Psoas muscle (tissue), 8 donors: ENCODE results near the gene HTR2B. TPM values are rescaled to one million over a fixed set of nuclear protein-coding genes. Genes with fewer than 3 reads are reported as not detected.

Experiments
- ATAC-seq, 4 donors: fragments of 200-7000 bp; cut with Tn5 transposase; one replicate each; pipeline ENCODE4 v1.9.1; 2020; ENCODE audit warnings: moderate library complexity in 3 of 4, mild to moderate bottlenecking in 2 of 4
- DNase-seq, 2 donors: peaks; one replicate each; pipeline ENCODE4 v3.0.0-alpha.2; 2020
- H3K27ac ChIP-seq: fragments of 200-600 bp; one replicate; pipeline ENCODE4 v1.8.0; 2022
- H3K27me3 ChIP-seq, 3 donors: fragments of 200-600 bp in 1 of 3; one replicate each; pipeline versions ENCODE4 v1.6.1 to v1.8.0; 2013 to 2022; ENCODE audit warnings: low read length in 2 of 3, mild to moderate bottlenecking in 2 of 3, moderate library complexity in 1 of 3; ENCODE audit not compliant: insufficient read depth in 3 of 3
- H3K36me3 ChIP-seq, 2 donors: fragments of 200-600 bp in 1 of 2; one replicate each; pipeline versions ENCODE4 v1.6.1 to v1.8.0; 2013 to 2022; ENCODE audit warnings: low read depth in 1 of 2, mild to moderate bottlenecking in 1 of 2, moderate library complexity in 1 of 2; ENCODE audit not compliant: insufficient read depth in 1 of 2
- H3K4me1 ChIP-seq: fragments of 200-600 bp; one replicate; pipeline ENCODE4 v1.8.0; 2022
- H3K4me3 ChIP-seq: fragments of 200-600 bp; one replicate; pipeline ENCODE4 v1.8.0; 2022; ENCODE audit warnings: mild to moderate bottlenecking
- H3K9me3 ChIP-seq: fragments of 200-600 bp; one replicate; pipeline ENCODE4 v1.8.0; 2022
- CTCF ChIP-seq: fragments of 200-600 bp; IDR thresholded peaks from one replicate; pipeline ENCODE4 v1.8.0; 2022; ENCODE audit warnings: antibody characterized with exemption
- WGBS, 3 donors: extraction: QIAGEN DNeasy Blood & Tissue Kit; methylation state at CpG; one replicate each; pipeline versions ENCODE4 v1.1.6 to v1.1.7; 2013; 5-methylcytosine and 5-hydroxymethylcytosine counted together
- intact Hi-C, 2 donors: fragments of 100-400 bp; cut with DNase I; formaldehyde crosslinking; loops; one replicate each; pipeline versions ENCODE4 v1.11.0 to v1.14.2; 2022
- polyA plus RNA-seq, 3 donors: library from polyadenylated mRNA; stranded (reverse); fragments of 200-250 nt; gene quantifications; one replicate each; pipeline ENCODE4 v1.2.3, GENCODE V29; 2013
- total RNA-seq, 4 donors: library from RNA; stranded (reverse); fragmentation: NEBNext Ultra II Directional in 2 of 4; extraction: Animal tissue kit (Norgen Biotek cat#: 25700) in 2 of 4; gene quantifications; one replicate each; pipeline versions ENCODE4 v1.2.1 to v1.2.4, GENCODE V29; 2021 to 2023
- donor health status: healthy with polysubstance abuse.
- donor health status: DM: no; HTN: no; CAD: no; lungs with moderate emphysema.
- donor health status: Bipolar disorder and iron deficiency.
- donor health status: healthy.
- donor health status: DM: yes; HTN: yes; CAD: no.
- donor health status: DM: no; HTN: no; CAD: no.
- donor health status: DM: no; HTN: no; CAD: no.
- donor health status: DM: yes; HTN: yes; CAD: no.

HTR2B gene
- total and polyA plus RNA-seq, 7 donors = 0.08 to 0.54 (median 0.17) TPM; not detected in 2

DNA sequence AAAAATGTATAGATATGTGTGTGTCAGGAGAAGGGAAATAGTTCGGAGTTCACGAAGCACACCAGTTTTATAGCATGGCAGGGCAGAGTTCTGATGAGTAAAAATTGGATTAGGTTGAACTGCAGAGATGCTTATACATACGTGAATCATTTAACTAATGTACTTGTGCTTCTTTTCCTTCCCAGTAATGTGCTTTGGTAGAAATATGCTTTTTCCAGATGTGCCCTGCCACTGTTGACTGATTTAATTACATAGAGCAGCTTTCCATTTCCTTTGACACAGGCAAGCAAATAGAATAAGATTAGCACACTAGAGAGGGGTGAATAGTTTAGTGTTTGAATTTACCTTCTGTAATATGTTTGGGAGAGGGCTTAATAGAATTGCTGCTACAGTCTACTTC is 44.6 kb upstream of the HTR2B start:
- Histone ChIP-seq H3K9me3 (no peaks in the 10 kb centered on the region), H3K36me3 (peaks cover 17 to 94% of the 10 kb centered on the region in 2 donors), H3K27me3 (no peaks in the 10 kb centered on the region), H3K27ac (no peak overlapping the region), H3K4me1 (no peaks in the 10 kb centered on the region), H3K4me3 (no peak overlapping the region)
- DNase-seq (no peak), ATAC-seq (no peak)
- WGBS, 3 donors = 53 to 65% (median 65%) methylated on average over 3 of the region's 3 CpGs
- intact Hi-C loops = no loop called here
- TF ChIP-seq CTCF = no peak

GRCh38 chr2:231168460-231169139 is 43.8 kb upstream of the HTR2B start:
- WGBS, 3 donors = 81 to 85% (median 83%) methylated on average over 4 of the region's 4 CpGs
- Histone ChIP-seq H3K27ac (no peak overlapping the region), H3K36me3 (peaks cover 17 to 96% of the 10 kb centered on the region in 2 donors)

DNA sequence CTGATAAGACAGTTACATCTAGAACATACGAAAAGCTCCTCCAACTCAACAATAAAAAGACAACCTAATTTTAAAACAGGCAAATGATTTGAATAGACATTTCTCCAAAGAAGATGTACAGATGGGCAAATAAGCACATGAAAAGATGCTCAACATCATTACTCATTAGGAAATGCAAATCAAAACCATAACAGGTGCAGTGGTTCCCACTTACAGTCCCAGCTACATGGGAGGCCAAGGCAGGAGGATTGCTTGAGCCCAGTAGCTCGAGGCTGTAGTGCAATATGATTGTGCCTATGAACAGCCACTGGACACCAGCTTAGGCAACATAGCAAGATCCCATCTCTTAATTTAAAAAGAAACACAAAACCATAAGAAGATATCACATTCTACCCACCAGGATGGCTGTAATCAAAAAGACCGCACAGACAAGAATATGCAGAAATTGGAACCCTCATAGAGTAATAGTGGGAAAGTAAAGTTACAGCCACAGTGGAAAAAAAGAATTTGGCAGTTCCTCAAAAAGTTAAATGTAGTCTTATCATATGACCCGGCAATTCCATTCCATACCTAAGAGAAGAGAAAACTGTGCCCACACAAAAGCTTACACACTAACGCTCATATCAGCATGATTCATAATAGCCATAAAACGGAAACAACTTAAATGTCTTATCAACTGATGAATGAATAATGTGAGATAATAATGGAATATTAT is 43.1 kb upstream of the HTR2B start:
- H3K27ac ChIP-seq = no peak overlapping the region
- ATAC-seq (no peak), DNase-seq (no peak)
- no peaks in the 10 kb centered on the region for H3K27me3 ChIP-seq
- WGBS, 3 donors = 75 to 91% (median 79%) methylated on average over 6 of the region's 6 CpGs
- TF ChIP-seq CTCF = no peak
- no peaks in the 10 kb centered on the region for H3K4me1 ChIP-seq
- H3K9me3 ChIP-seq = no peaks in the 10 kb centered on the region
- peaks cover 13 to 98% of the 10 kb centered on the region in 2 donors for H3K36me3 ChIP-seq
- intact Hi-C loops = no loop called here
- H3K4me3 ChIP-seq = no peak overlapping the region

More at GRCh38 chr2:231168460-231169139, 43.8 kb upstream of the HTR2B start:
- H3K9me3 ChIP-seq = no peaks in the 10 kb centered on the region
- no peaks in the 10 kb centered on the region for H3K27me3 ChIP-seq
- peak in 1 of 4 donors; percentile 30 for ATAC-seq
- no peak for DNase-seq
- no peak overlapping the region for H3K4me3 ChIP-seq
- TF ChIP-seq CTCF = no peak
- intact Hi-C loops = no loop called here
- H3K4me1 ChIP-seq = no peaks in the 10 kb centered on the region

DNA sequence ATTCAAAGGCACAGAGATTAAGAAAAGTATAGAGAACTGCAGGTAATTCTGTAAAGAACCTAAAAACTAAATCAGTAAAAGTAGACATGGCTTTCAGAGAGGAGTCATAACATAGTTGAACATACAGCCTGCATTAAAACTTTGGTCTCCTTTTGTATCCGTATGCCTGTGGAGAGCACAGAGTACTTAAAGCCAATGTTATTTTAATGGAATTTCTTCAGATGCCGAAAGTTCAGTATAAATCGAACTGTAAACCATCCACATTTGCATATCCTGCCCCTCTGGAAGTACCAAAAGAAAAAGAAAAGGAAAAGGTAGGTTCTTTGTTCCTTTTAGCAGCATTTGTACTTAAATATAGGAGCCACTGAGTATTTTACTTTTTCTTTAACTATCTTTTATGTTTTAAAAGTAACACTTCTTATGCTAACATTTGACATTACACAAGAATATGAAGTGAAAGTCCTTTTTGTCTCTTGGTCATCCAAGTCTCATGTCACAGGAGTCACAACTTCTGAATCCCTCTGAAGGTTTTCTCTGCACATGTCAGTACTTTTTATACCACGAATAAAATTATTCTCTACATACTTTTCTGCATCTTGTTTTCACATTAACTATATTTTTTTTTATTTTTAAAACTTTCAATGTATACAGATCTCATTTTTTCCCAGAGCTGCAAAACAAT is 38.7 kb upstream of the HTR2B start:
- H3K27me3 ChIP-seq = no peaks in the 10 kb centered on the region
- 87 to 91% (median 88%) methylated on average over 4 of the region's 4 CpGs for WGBS, 3 donors
- no peaks in the 10 kb centered on the region for H3K9me3 ChIP-seq
- no peak for DNase-seq
- ATAC-seq = no peak
- H3K4me3 ChIP-seq = no peak overlapping the region
- intact Hi-C loops = no loop called here
- H3K27ac ChIP-seq = no peak overlapping the region
- peaks cover 7 to 88% of the 10 kb centered on the region in 2 donors for H3K36me3 ChIP-seq
- no peak for TF ChIP-seq CTCF
- no peaks in the 10 kb centered on the region for H3K4me1 ChIP-seq
